H9 (cell line): ENCODE measurements around the gene LLGL2. TPM values are rescaled to one million over a fixed set of nuclear protein-coding genes. Genes with fewer than 3 reads are reported as not detected.

Experiments used
- DNase-seq: peaks from one replicate; pipeline ENCODE4 v3.0.0-alpha.2; 2017
- H2AFZ ChIP-seq: one replicate; pipeline ENCODE4 v1.6.1; 2013; ENCODE audit warnings: mild to moderate bottlenecking, low read length, control low read depth, moderate library complexity
- H2AK5ac ChIP-seq: 2 replicates; pipeline ENCODE4 v1.6.1; 2013; ENCODE audit warnings: low read length, control low read depth, mixed read lengths; ENCODE audit not compliant: insufficient read length
- H2BK120ac ChIP-seq: one replicate; pipeline ENCODE4 v1.6.1; 2013; ENCODE audit warnings: low read depth, mild to moderate bottlenecking, low read length, control low read depth, inconsistent platforms; ENCODE audit not compliant: poor library complexity, severe bottlenecking
- H2BK12ac ChIP-seq: 2 replicates; pipeline ENCODE4 v1.6.1; 2013; ENCODE audit warnings: low read length, control low read depth, mixed read lengths, low read depth; ENCODE audit not compliant: insufficient read length
- H2BK15ac ChIP-seq: 2 replicates; pipeline ENCODE4 v1.6.1; 2013; ENCODE audit warnings: low read depth, low read length, control low read depth
- H2BK20ac ChIP-seq: one replicate; pipeline ENCODE4 v1.6.1; 2013; ENCODE audit warnings: low read depth, mild to moderate bottlenecking, low read length, control low read depth, inconsistent platforms; ENCODE audit not compliant: poor library complexity, severe bottlenecking
- H2BK5ac ChIP-seq: 2 replicates; pipeline ENCODE4 v1.6.1; 2013; ENCODE audit warnings: low read length, control low read depth, mixed read lengths; ENCODE audit not compliant: insufficient read length
- H3K14ac ChIP-seq: 2 replicates; pipeline ENCODE4 v1.6.1; 2013; ENCODE audit warnings: low read length, control low read depth; ENCODE audit not compliant: insufficient read depth
- H3K18ac ChIP-seq: 2 replicates; pipeline ENCODE4 v1.6.1; 2013; ENCODE audit warnings: low read depth, mild to moderate bottlenecking, mixed read lengths, low read length, control low read depth; ENCODE audit not compliant: insufficient read length
- H3K23ac ChIP-seq: 2 replicates; pipeline ENCODE4 v1.6.1; 2013; ENCODE audit warnings: low read length, control low read depth, mixed read lengths, low read depth; ENCODE audit not compliant: insufficient read length
- H3K23me2 ChIP-seq: 2 replicates; pipeline ENCODE4 v1.6.1; 2013; ENCODE audit warnings: low read depth, mild to moderate bottlenecking, mixed read lengths, low read length, control low read depth; ENCODE audit not compliant: insufficient read length, poor library complexity, severe bottlenecking
- H3K27ac ChIP-seq: 2 replicates; pipeline ENCODE4 v1.5.1; 2013; ENCODE audit warnings: low read length, control low read depth, mixed read lengths, low read depth; ENCODE audit not compliant: insufficient read length
- H3K27me3 ChIP-seq: 2 replicates; pipeline ENCODE4 v1.6.1; 2013; ENCODE audit warnings: low read length, control low read depth, inconsistent platforms; ENCODE audit not compliant: insufficient read depth
- H3K4ac ChIP-seq: 2 replicates; pipeline ENCODE4 v1.6.1; 2013; ENCODE audit warnings: low read depth, mild to moderate bottlenecking, control low read depth, inconsistent platforms, low read length, moderate library complexity
- H3K4me1 ChIP-seq: 2 replicates; pipeline ENCODE4 v1.6.1; 2013; ENCODE audit warnings: low read length, control low read depth, inconsistent platforms; ENCODE audit not compliant: insufficient read depth
- H3K4me2 ChIP-seq: 2 replicates; pipeline ENCODE4 v1.6.1; 2013; ENCODE audit warnings: low read length, control low read depth, mixed read lengths; ENCODE audit not compliant: insufficient read length, insufficient read depth
- H3K56ac ChIP-seq: 2 replicates; pipeline ENCODE4 v1.6.1; 2013; ENCODE audit warnings: low read depth, mild to moderate bottlenecking, mixed read lengths, low read length, control low read depth; ENCODE audit not compliant: insufficient read length
- H3K79me1 ChIP-seq: 2 replicates; pipeline ENCODE4 v1.6.1; 2013; ENCODE audit warnings: low read depth, mild to moderate bottlenecking, moderate library complexity, low read length, control low read depth, inconsistent platforms; ENCODE audit not compliant: insufficient read depth, poor library complexity, severe bottlenecking
- H3K79me2 ChIP-seq: 2 replicates; pipeline ENCODE4 v1.6.1; 2013; ENCODE audit warnings: low read length, control low read depth, inconsistent platforms; ENCODE audit not compliant: insufficient read depth
- H3K9ac ChIP-seq: 2 replicates; pipeline ENCODE4 v1.6.1; 2013; ENCODE audit warnings: low read length, control low read depth, mixed read lengths; ENCODE audit not compliant: insufficient read length; ENCODE audit errors: extremely low read depth
- H3K9me3 ChIP-seq: one replicate; pipeline ENCODE4 v1.6.1; 2013; ENCODE audit warnings: low read depth, low read length, inconsistent platforms; ENCODE audit not compliant: control insufficient read depth
- H3T11ph ChIP-seq: one replicate; pipeline ENCODE4 v1.6.1; 2013; ENCODE audit warnings: mild to moderate bottlenecking, low read length, control low read depth, inconsistent platforms
- H4K20me1 ChIP-seq: one replicate; pipeline ENCODE4 v1.6.1; 2013; ENCODE audit not compliant: control insufficient read depth, insufficient read length, insufficient read depth
- H4K5ac ChIP-seq: 2 replicates; pipeline ENCODE4 v1.6.1; 2013; ENCODE audit warnings: low read depth, mild to moderate bottlenecking, mixed read lengths, low read length, control low read depth; ENCODE audit not compliant: insufficient read length
- H4K8ac ChIP-seq: replicated peaks from 2 replicates; pipeline ENCODE4 v1.6.1; 2013; ENCODE audit warnings: low read length, control low read depth, mixed read lengths, low read depth; ENCODE audit not compliant: insufficient read length
- H4K91ac ChIP-seq: 2 replicates; pipeline ENCODE4 v1.6.1; 2013; ENCODE audit warnings: low read depth, mild to moderate bottlenecking, moderate library complexity, mixed read lengths, low read length, control low read depth; ENCODE audit not compliant: insufficient read length
- H3K27ac Mint-ChIP-seq, 3 experiments: 2 replicates in 2 of 3; 3 replicates in 1 of 3; pipeline ENCODE4 v1.8.0; 2020 to 2021; ENCODE audit warnings: mixed read lengths in 3 of 3, mild to moderate bottlenecking in 1 of 3, moderate library complexity in 1 of 3
- H3K27me3 Mint-ChIP-seq: 2 replicates; pipeline ENCODE4 v1.8.0; 2021; ENCODE audit warnings: low read depth, mild to moderate bottlenecking, moderate library complexity, mixed read lengths
- H3K36me3 Mint-ChIP-seq, 3 experiments: 2 replicates in 2 of 3; 3 replicates in 1 of 3; pipeline ENCODE4 v1.8.0; 2020 to 2021; ENCODE audit warnings: low read depth in 3 of 3, mixed read lengths in 3 of 3; ENCODE audit not compliant: insufficient read depth in 1 of 3
- H3K4me1 Mint-ChIP-seq, 2 experiments: 2 replicates each; pipeline ENCODE4 v1.8.0; 2020; ENCODE audit warnings: mixed read lengths in 2 of 2
- H3K4me3 Mint-ChIP-seq, 2 experiments: 2 replicates in 1 of 2; 3 replicates in 1 of 2; pipeline ENCODE4 v1.8.0; 2020 to 2021; ENCODE audit warnings: mild to moderate bottlenecking in 2 of 2, mixed read lengths in 2 of 2, moderate library complexity in 1 of 2
- H3K9me3 Mint-ChIP-seq, 2 experiments: 2 replicates in 1 of 2; 3 replicates in 1 of 2; pipeline ENCODE4 v1.8.0; 2020; ENCODE audit warnings: mild to moderate bottlenecking in 2 of 2, mixed read lengths in 2 of 2, moderate library complexity in 1 of 2
- WGBS: extraction: QIAGEN DNeasy Blood & Tissue Kit; methylation state at CpG from one replicate; pipeline ENCODE4 v1.1.7; 2013; ENCODE audit warnings: missing lambda C conversion rate, low lambda C conversion rate, mixed read lengths; ENCODE audit not compliant: insufficient read length; ENCODE audit errors: extremely low coverage; 5-methylcytosine and 5-hydroxymethylcytosine counted together
- total RNA-seq: library from RNA; stranded (reverse); gene quantifications from 2 replicates; pipeline ENCODE4 v1.2.1, GENCODE V29; 2021
- TF ChIP-seq, protein P1 (sequence below): fragments of 200-600 bp; sonication (generic); conservative IDR thresholded peaks from 3 replicates; pipeline ENCODE4 v1.8.0; 2021; ENCODE audit warnings: antibody characterized with exemption, mild to moderate bottlenecking

LLGL2 gene
- total RNA-seq, 1 experiment from 2014 or later = 90.4 TPM

DNA sequence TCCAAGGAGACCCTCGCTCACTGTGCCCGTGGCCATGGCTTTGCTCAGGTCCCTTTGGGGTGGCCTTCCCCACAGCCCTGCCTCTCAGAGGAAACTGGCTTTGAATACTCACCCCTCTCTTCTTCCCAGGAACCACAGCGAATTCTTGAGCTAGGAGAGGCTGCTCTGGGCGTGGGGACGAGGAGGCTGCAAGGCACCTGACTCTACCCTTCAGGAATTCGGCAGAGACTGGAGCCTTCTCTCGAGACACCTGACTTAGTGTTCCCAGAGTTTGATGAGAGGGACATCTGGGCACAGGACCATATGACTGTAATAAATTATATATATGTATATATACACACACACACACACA, 6.2 kb downstream of the LLGL2 start:
- H3K27me3 ChIP-seq = no peaks in the 10 kb centered on the region

More for the DNA sequence above, 6.2 kb downstream of the LLGL2 start:
- Mint-ChIP-seq H3K27ac (no peak overlapping the region; a peak in 1 of 7 replicates), H3K4me1 (peaks cover 17 to 31% of the 10 kb centered on the region in 2 experiments), H3K4me3 (no peak overlapping the region), H3K27me3 (no peaks in the 10 kb centered on the region), H3K36me3 (peaks cover 3 to 18% (median 17%) of the 10 kb centered on the region in 3 experiments; a peak in 6 of 7 replicates), H3K9me3 (no peaks in the 10 kb centered on the region)
- Histone ChIP-seq H3K4ac (no peak overlapping the region), H3K9ac (no peak overlapping the region), H4K20me1 (no peaks in the 10 kb centered on the region), H4K91ac (no peak overlapping the region), H3K79me1 (no peaks in the 10 kb centered on the region), H4K5ac (no peak overlapping the region), H3K23me2 (peaks cover under 1% of the 10 kb centered on the region), H3K9me3 (no peaks in the 10 kb centered on the region), H3K27ac (no peak overlapping the region), H3K4me2 (no peak overlapping the region), H3K18ac (no peak overlapping the region), H2AK5ac (no peak overlapping the region), H2BK5ac (no peak overlapping the region), H3K14ac (no peak overlapping the region), H3K56ac (no peak overlapping the region), H2AFZ (no peak overlapping the region), H3K4me1 (no peaks in the 10 kb centered on the region), H3K23ac (no peak overlapping the region), H3K79me2 (no peaks in the 10 kb centered on the region), H4K8ac (no peak overlapping the region), H2BK20ac (no peak overlapping the region), H2BK120ac (no peak overlapping the region), H2BK12ac (peak overlapping the region; percentile 22), H2BK15ac (no peak overlapping the region), H3T11ph (no peak overlapping the region)
- TF ChIP-seq, protein P1, sequence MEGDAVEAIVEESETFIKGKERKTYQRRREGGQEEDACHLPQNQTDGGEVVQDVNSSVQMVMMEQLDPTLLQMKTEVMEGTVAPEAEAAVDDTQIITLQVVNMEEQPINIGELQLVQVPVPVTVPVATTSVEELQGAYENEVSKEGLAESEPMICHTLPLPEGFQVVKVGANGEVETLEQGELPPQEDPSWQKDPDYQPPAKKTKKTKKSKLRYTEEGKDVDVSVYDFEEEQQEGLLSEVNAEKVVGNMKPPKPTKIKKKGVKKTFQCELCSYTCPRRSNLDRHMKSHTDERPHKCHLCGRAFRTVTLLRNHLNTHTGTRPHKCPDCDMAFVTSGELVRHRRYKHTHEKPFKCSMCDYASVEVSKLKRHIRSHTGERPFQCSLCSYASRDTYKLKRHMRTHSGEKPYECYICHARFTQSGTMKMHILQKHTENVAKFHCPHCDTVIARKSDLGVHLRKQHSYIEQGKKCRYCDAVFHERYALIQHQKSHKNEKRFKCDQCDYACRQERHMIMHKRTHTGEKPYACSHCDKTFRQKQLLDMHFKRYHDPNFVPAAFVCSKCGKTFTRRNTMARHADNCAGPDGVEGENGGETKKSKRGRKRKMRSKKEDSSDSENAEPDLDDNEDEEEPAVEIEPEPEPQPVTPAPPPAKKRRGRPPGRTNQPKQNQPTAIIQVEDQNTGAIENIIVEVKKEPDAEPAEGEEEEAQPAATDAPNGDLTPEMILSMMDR = no peak
- no peak for DNase-seq
- WGBS = no CpG with 5 or more reads among the region's 7 CpGs
